ENCODE measurements around the gene LAMC1. TPM values are rescaled to one million over a fixed set of nuclear protein-coding genes. Genes with fewer than 3 reads are reported as not detected.

LAMC1 gene
- total and polyA plus RNA-seq, 2 of the 4 experiments (the other 2 are of a cell fraction): 249 to 394 TPM

- no peak overlapping the region for H2AFZ ChIP-seq (replicated peaks; ENCODE audit: low read length, poor library complexity)
- intact Hi-C loops (cut with micrococcal nuclease) (no loop called here), dilution Hi-C loops (cut with HindIII; ENCODE audit: low sequenced_read_pairs, unreplicated experiment) (no loop called here), in situ Hi-C loops (cut with MboI; ENCODE audit: low sequenced_read_pairs) (no loop called here)
- H3K9me1 ChIP-seq (ENCODE audit: insufficient read depth, low read length): no peaks in the 10 kb centered on the region
- DNase-seq (peak; percentile 70), ATAC-seq (ENCODE audit: low read depth) (peak; percentile 89)
- H3K4me1 ChIP-seq (ENCODE audit: control insufficient read depth, insufficient read depth, low read length): no peaks in the 10 kb centered on the region
- ChIA-PET POLR2A (ENCODE audit: unreplicated experiment) (no interaction called here), CTCF (no interaction called here)
- no peak overlapping the region for H3K18ac ChIP-seq (ENCODE audit: low read depth, low read length)
- H4K8ac ChIP-seq (ENCODE audit: low read depth in 2 of 2, low read length in 2 of 2): no peak overlapping the region
- H3K14ac ChIP-seq (replicated peaks; ENCODE audit: low read depth, low read length): no peak overlapping the region
- H3K4ac ChIP-seq (ENCODE audit: low read depth, low read length): no peak overlapping the region
- H3K4me2 ChIP-seq (ENCODE audit: low read depth, low read length): peak overlapping the region; percentile 26
- H2BK120ac ChIP-seq (ENCODE audit: low read depth, low read length): no peak overlapping the region
- TF ChIP-seq FOS (IDR thresholded peaks at IDR 0.05; ENCODE audit: low read depth, low read length) (0 out of 2 replicates have a peak, but pooled peaks have one; percentile 13), MAFK (IDR thresholded peaks at IDR 0.05; ENCODE audit: low read depth, low read length) (no peak)
- H3K56ac ChIP-seq (ENCODE audit: extremely low read depth, insufficient read depth, low read length): no peak overlapping the region
- H2BK20ac ChIP-seq (ENCODE audit: low read depth, low read length): no peak overlapping the region
- no peaks in the 10 kb centered on the region for H3K79me1 ChIP-seq (ENCODE audit: low read depth in 1 of 2, low read length in 2 of 2)
- H3K27ac ChIP-seq (ENCODE audit: insufficient read depth, low read length): no peak overlapping the region
- no peak overlapping the region for H2BK5ac ChIP-seq (ENCODE audit: low read depth, low read length, poor library complexity, severe bottlenecking)
- H3K9me3 ChIP-seq (ENCODE audit: control insufficient read depth, insufficient read depth, low read length): no peaks in the 10 kb centered on the region
- WGBS, 2 experiments (ENCODE audit: extremely low coverage in 2 of 2, insufficient read length in 1 of 2): no CpG with 5 or more reads among the region's 2 CpGs
- H3K36me3 ChIP-seq (ENCODE audit: control insufficient read depth, insufficient read depth, low read length): no peaks in the 10 kb centered on the region
- H2AK5ac ChIP-seq (ENCODE audit: low read depth, low read length): no peak overlapping the region
- H2AK9ac ChIP-seq (replicated peaks; ENCODE audit: low read depth, low read length, poor library complexity): no peak overlapping the region
- H3K23ac ChIP-seq (ENCODE audit: low read depth, low read length): no peak overlapping the region
- no peak overlapping the region for H4K91ac ChIP-seq (ENCODE audit: insufficient read depth, low read depth, low read length)
- no peaks in the 10 kb centered on the region for H3K27me3 ChIP-seq (ENCODE audit: control insufficient read depth, insufficient read depth, low read length)
- no peak overlapping the region for H3K4me3 ChIP-seq (ENCODE audit: insufficient read depth, low read depth, low read length)
- BruUV-seq (replicated peaks): no TSS peak
- H3K9ac ChIP-seq (ENCODE audit: low read depth, low read length): no peak overlapping the region
- no peaks in the 10 kb centered on the region for H4K20me1 ChIP-seq (ENCODE audit: insufficient read depth, low read length)
- no peak overlapping the region for H2BK15ac ChIP-seq (ENCODE audit: low read depth, low read length)
- H4K5ac ChIP-seq (ENCODE audit: low read depth, low read length): no peak overlapping the region
Observed at GRCh38 chr1:183155939-183156338, 132.7 kb downstream of the LAMC1 start.

Measured in IMR-90 (cell line).